Astrocyte of the spinal cord (primary cell): ENCODE data around the gene OR4C46.
"Not testable (repeated sequence)": the region's sequence is repeated elsewhere in the genome, so short reads cannot be mapped to it uniquely, and the experiment has no call there.

Experiments
- DNase-seq: peaks from one replicate; pipeline ENCODE4 v3.0.0; 2011; ENCODE audit warnings: low read depth, low spot score
- H3K4me3 ChIP-seq: 2 replicates; pipeline ENCODE4 v1.5.1; 2011; ENCODE audit warnings: low read depth, mild to moderate bottlenecking, low read length, moderate library complexity
- CTCF ChIP-seq: IDR thresholded peaks from 2 replicates; pipeline ENCODE4 v1.5.1; 2012; ENCODE audit warnings: low read depth, mild to moderate bottlenecking, low read length, inconsistent platforms
- in situ Hi-C: cut with HindIII; loops from 2 replicates; pipeline ENCODE4 v1.10.0; 2017; ENCODE audit warnings: low sequenced_read_pairs

OR4C46 gene

DNA sequence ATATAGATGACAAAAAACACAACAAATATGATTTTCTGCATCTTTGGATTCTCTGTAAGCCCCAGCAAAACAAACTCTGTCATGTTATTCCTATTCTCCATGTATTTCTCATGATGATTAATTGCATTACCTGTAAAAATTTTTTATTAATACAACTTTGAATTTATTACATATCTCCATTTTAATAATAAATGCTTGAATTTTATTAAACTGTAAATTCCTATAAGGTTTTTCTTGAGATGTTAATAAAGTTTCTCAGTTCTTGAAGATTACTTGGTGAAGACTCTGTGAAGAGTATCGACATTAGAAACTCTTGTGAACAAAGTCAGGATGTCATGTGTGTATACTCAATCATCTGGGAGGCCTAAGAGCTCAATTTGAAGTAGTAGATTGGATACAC is at the start of gene OR4C46:
TSS of gene OR4C46 (minus strand) at position 101 of the 400 bp plus-strand sequence. CDS start at position 101, 0 bp downstream.
- in situ Hi-C loops, result no loop called here
- DNase-seq, result no peak
- TF ChIP-seq CTCF, result no peak
- H3K4me3 ChIP-seq, result no peak within 1 kb of the TSS

GRCh38 chr11:54645606-54646005 is 41.8 kb upstream of the OR4C46 start:
- DNase-seq, in situ Hi-C loops, H3K4me3 ChIP-seq: not testable (repeated sequence)

DNA sequence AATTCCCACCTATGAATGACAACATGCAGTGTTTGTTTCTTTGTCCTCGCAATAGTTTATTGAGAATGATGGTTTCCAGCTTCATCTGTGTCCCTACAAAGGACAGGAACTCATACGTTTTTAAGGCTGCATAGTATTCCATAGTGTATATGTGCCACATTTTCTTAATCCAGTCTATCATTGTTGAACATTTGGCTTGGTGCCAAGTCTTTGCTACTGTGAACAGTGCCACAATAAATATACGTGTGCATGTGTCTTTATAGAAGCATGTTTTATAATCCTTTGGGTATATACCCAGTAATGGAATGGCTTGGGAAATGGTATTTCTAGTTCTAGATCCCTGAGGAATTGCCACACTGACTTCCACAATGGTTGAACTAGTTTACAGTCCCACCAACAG is 42.4 kb downstream of the OR4C46 start:
- H3K4me3 ChIP-seq, in situ Hi-C loops, DNase-seq: not testable (repeated sequence)

DNA sequence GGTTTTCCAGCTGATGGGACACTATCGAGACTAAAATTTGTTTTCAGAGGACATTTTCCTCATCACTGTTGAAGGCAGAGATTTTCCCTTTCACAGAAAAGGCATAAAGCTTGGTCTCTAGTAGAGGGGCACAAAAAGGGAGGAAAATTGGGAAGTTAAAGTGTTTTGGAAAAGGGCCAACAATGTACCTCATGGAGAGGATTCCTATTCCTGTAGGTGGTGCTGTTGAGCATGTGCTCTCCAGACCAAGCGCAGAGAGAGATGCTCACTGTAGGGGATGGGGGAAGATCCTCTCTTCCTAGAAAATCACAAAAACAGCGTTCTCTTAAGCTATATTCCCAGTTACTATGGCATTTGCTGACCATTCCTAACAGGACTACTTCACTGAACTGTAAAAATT is 44.9 kb downstream of the OR4C46 start:
- no peak for TF ChIP-seq CTCF
- DNase-seq, result no peak
- no peak overlapping the region for H3K4me3 ChIP-seq
- in situ Hi-C loops, result no loop called here

- DNase-seq, result peak; percentile 1
- no peak overlapping the region for H3K4me3 ChIP-seq
- in situ Hi-C loops, result no loop called here
- no peak for TF ChIP-seq CTCF
Measured at GRCh38 chr11:54558407-54558806, 45.4 kb downstream of the OR4C46 start.
